HG03558 (cell line): ENCODE data around the gene AZU1.

Experiments used
- ATAC-seq: cut with Tn5 transposase; IDR thresholded peaks from one replicate; pipeline ENCODE4 v1.9.1; 2021; ENCODE audit warnings: moderate number of reproducible peaks; ENCODE audit not compliant: unreplicated experiment; ENCODE audit errors: extremely low read depth

AZU1 gene

GRCh38 chr19:796692-797527 lies 30.7 kb upstream of the AZU1 start, which contains the start of gene PTBP1:
PTBP1 (plus strand) TSS chr19:797452; CDS start chr19:797498, 46 bp downstream.
- ATAC-seq, result peak; percentile 58

GRCh38 chr19:797528-798414 lies 29.9 kb upstream of the AZU1 start:
- peak; percentile 17 for ATAC-seq

- no peak for ATAC-seq
Observed at GRCh38 chr19:798415-799075, 29.1 kb upstream of the AZU1 start.

GRCh38 chr19:799076-799881 lies 28.4 kb upstream of the AZU1 start:
- no peak for ATAC-seq

GRCh38 chr19:800360-801029 lies 27.1 kb upstream of the AZU1 start:
- ATAC-seq, result no peak

GRCh38 chr19:801030-801860 lies 26.4 kb upstream of the AZU1 start:
- no peak for ATAC-seq

- no peak for ATAC-seq
Observed at GRCh38 chr19:801861-802497, 25.7 kb upstream of the AZU1 start.

GRCh38 chr19:802498-803098 lies 25.0 kb upstream of the AZU1 start:
- no peak for ATAC-seq

GRCh38 chr19:803099-803561 lies 24.5 kb upstream of the AZU1 start:
- ATAC-seq, result no peak

GRCh38 chr19:803686-804418 lies 23.8 kb upstream of the AZU1 start:
- no peak for ATAC-seq

- ATAC-seq, result no peak
Observed at GRCh38 chr19:804419-805165, 23.0 kb upstream of the AZU1 start.

GRCh38 chr19:805166-805551 lies 22.5 kb upstream of the AZU1 start:
- ATAC-seq, result no peak

- ATAC-seq, result no peak
Observed at GRCh38 chr19:805600-806550, 21.8 kb upstream of the AZU1 start.

GRCh38 chr19:806815-807421 lies 20.7 kb upstream of the AZU1 start:
- ATAC-seq, result no peak
